GM12878 (cell line): ENCODE results near the gene SPATS2L. TPM values are rescaled to one million over a fixed set of nuclear protein-coding genes. Genes with fewer than 3 reads are reported as not detected.

Experiments used
- ATAC-seq: fragments of 200-7000 bp; cut with Tn5 transposase; 3 replicates; pipeline ENCODE4 v1.9.1; 2020; ENCODE audit warnings: mild to moderate bottlenecking, moderate library complexity
- BruUV-seq: library from RNA; stranded (reverse); fragments of 400-500 nt; replicated peaks from 2 replicates; lab custom pipeline; 2021; lab: Mats Ljungman, UMichigan
- CTCF ChIA-PET: fragments of 300-600 bp; sonication (Branson Sonifier 250); formaldehyde crosslinking; extraction: SDS; loops from one replicate; lab custom pipeline; 2021; ENCODE audit warnings: inconsistent platforms; lab: Yijun Ruan, JAX
- POLR2A ChIA-PET: fragments of 350-600 bp; formaldehyde crosslinking; extraction: SDS; loops from one replicate; lab custom pipeline; 2021; ENCODE audit warnings: inconsistent platforms; lab: Charles Lee
- RAD21 ChIA-PET: fragments of 300-600 bp; sonication (Branson Sonifier 250); formaldehyde crosslinking; loops from one replicate; lab custom pipeline; 2023; ENCODE audit warnings: antibody characterized with exemption; ENCODE audit not compliant: unreplicated experiment; lab: Charles Lee
- SMC1A ChIA-PET: fragments of 300-600 bp; sonication (Branson Sonifier 250); formaldehyde crosslinking; loops from one replicate; lab custom pipeline; 2023; ENCODE audit not compliant: unreplicated experiment, uncharacterized antibody; lab: Charles Lee
- DNase-seq: peaks from one replicate; pipeline ENCODE4 v3.0.0-alpha.2; 2011; ENCODE audit warnings: low read depth, low spot score
- FAIRE-seq: peaks from 3 replicates; lab custom pipeline; 2011; peaks lifted over from hg19 to GRCh38; lab: Jason Lieb, UNC
- H2AFZ ChIP-seq: 2 replicates; pipeline ENCODE4 v1.6.0; 2011; ENCODE audit warnings: low read depth, low read length, control low read depth; ENCODE audit not compliant: control insufficient read depth
- H3K27ac ChIP-seq: 2 replicates; pipeline ENCODE4 v1.5.1; 2011; ENCODE audit warnings: control low read depth; ENCODE audit not compliant: control insufficient read depth, insufficient read depth
- H3K27me3 ChIP-seq, 2 experiments: replicated peaks in 1 of 2; 2 replicates each; pipeline versions ENCODE4 v1.6.0 to v1.6.1; 2011; ENCODE audit warnings: low read length in 1 of 2; ENCODE audit not compliant: control insufficient read depth in 2 of 2, insufficient read depth in 2 of 2
- H3K36me3 ChIP-seq, 2 experiments: 2 replicates each; pipeline ENCODE4 v1.5.1; 2011; ENCODE audit warnings: low read length in 1 of 2; ENCODE audit not compliant: control insufficient read depth in 2 of 2, insufficient read depth in 2 of 2
- H3K4me1 ChIP-seq: 2 replicates; pipeline ENCODE4 v1.6.1; 2011; ENCODE audit warnings: mild to moderate bottlenecking, low read length, moderate library complexity, mixed read lengths; ENCODE audit not compliant: control insufficient read depth, insufficient read depth
- H3K4me2 ChIP-seq: 2 replicates; pipeline ENCODE4 v1.6.0; 2011; ENCODE audit warnings: control low read depth; ENCODE audit not compliant: control insufficient read depth, insufficient read depth
- H3K4me3 ChIP-seq: fragments of 200-600 bp; sonication (generic); 2 replicates; pipeline ENCODE4 v1.5.1; 2016
- H3K79me2 ChIP-seq: 2 replicates; pipeline ENCODE4 v1.6.0; 2011; ENCODE audit warnings: low read length; ENCODE audit not compliant: control insufficient read depth, insufficient read depth
- H3K9ac ChIP-seq: 2 replicates; pipeline ENCODE4 v1.8.0; 2011; ENCODE audit warnings: low read length, control low read depth, mixed read lengths; ENCODE audit not compliant: control insufficient read depth, insufficient read depth
- H3K9me3 ChIP-seq: replicated peaks from 3 replicates; pipeline ENCODE4 v1.5.1; 2011; ENCODE audit warnings: mild to moderate bottlenecking, low read length; ENCODE audit not compliant: control insufficient read depth, insufficient read depth
- H4K20me1 ChIP-seq: 2 replicates; pipeline ENCODE4 v1.6.0; 2011; ENCODE audit not compliant: control insufficient read depth, insufficient read depth
- CHD4 ChIP-seq: fragments of 200-600 bp; sonication (generic); IDR thresholded peaks from 2 replicates; pipeline ENCODE4 v1.6.1; 2016; ENCODE audit warnings: mild to moderate bottlenecking
- HDAC2 ChIP-seq: fragments of 200-600 bp; sonication (generic); IDR thresholded peaks from 2 replicates; pipeline ENCODE4 v1.6.1; 2017
- NR2C2 ChIP-seq: IDR thresholded peaks from 2 replicates; pipeline ENCODE4 v1.6.1; 2011; ENCODE audit warnings: borderline replicate concordance, low read depth; ENCODE audit not compliant: control insufficient read depth, insufficient read length
- SKIL ChIP-seq: fragments of 450-650 bp; IDR thresholded peaks from 2 replicates; pipeline ENCODE4 v1.6.1; 2017; ENCODE audit warnings: mild to moderate bottlenecking, low read depth, inconsistent platforms; ENCODE audit not compliant: poor library complexity, severe bottlenecking
- SPI1 ChIP-seq: IDR thresholded peaks from 2 replicates; pipeline ENCODE4 v1.6.1; 2011; ENCODE audit warnings: low read depth, mild to moderate bottlenecking, low read length, moderate library complexity, borderline replicate concordance; ENCODE audit not compliant: insufficient read depth
- SREBF1 ChIP-seq: IDR thresholded peaks from 2 replicates; pipeline ENCODE4 v1.6.1; 2012; ENCODE audit warnings: mild to moderate bottlenecking, low read length
- STAT3 ChIP-seq: IDR thresholded peaks from 2 replicates; pipeline ENCODE4 v1.6.1; 2011; ENCODE audit warnings: low read depth, low read length, improper control_type of control experiment
- TCF3 ChIP-seq: IDR thresholded peaks from 2 replicates; pipeline ENCODE4 v1.6.1; 2012; ENCODE audit warnings: low read depth, mild to moderate bottlenecking, low read length, borderline replicate concordance; ENCODE audit not compliant: insufficient read depth
- WGBS: methylation state at CpG from one replicate; pipeline ENCODE4 v1.1.6; 2016; ENCODE audit warnings: low lambda C conversion rate; ENCODE audit not compliant: insufficient replicate concordance, insufficient coverage; ENCODE audit errors: missing lambda C conversion rate; 5-methylcytosine and 5-hydroxymethylcytosine counted together
- in situ Hi-C: fragments of 300-500 bp; cut with MboI; formaldehyde crosslinking; loops from 9 replicates; pipeline ENCODE4 v1.14.3; 2018; ENCODE audit warnings: mixed read lengths
- intact Hi-C: fragments of 100-400 bp; cut with micrococcal nuclease; formaldehyde crosslinking; loops from one replicate; pipeline ENCODE4 v1.14.2; 2022; ENCODE audit not compliant: unreplicated experiment
- polyA plus RNA-seq, 11 experiments: library from polyadenylated mRNA; depleted of rRNA in 4 of 11; unstranded in 6 of 11; stranded (reverse) in 5 of 11; fragments of >200 nt; fragmentation: Nextera tagmentation in 4 of 11; fragmentation: Illumina TruSeq in 1 of 11; extraction: Ambion mirVana in 4 of 11; extraction: Trizol in 1 of 11; gene quantifications; 1 replicate in 1 of 11; 2 replicates in 10 of 11; pipeline versions ENCODE4 v1.2.1 to v1.2.3, GENCODE V29; 2011 to 2016; ENCODE audit warnings: inconsistent platforms in 2 of 11, missing spikeins in 2 of 11, low read depth in 1 of 11
- total RNA-seq, 4 experiments: library from RNA; depleted of rRNA in 3 of 4; stranded (reverse); fragments of >200 nt in 3 of 4; fragmentation: Illumina TruSeq in 1 of 4; extraction: Trizol in 1 of 4; gene quantifications; 2 replicates each; pipeline versions ENCODE4 v1.2.1 to v1.2.3, GENCODE V29; 2013 to 2021
- TF ChIP-seq, protein P1 (sequence below): fragments of 450-650 bp; IDR thresholded peaks from 2 replicates; pipeline ENCODE4 v1.6.1; 2017; ENCODE audit warnings: low read depth, mild to moderate bottlenecking, moderate library complexity
- TF ChIP-seq, protein P2 (sequence below): IDR thresholded peaks from 2 replicates; pipeline ENCODE4 v1.6.1; 2011; ENCODE audit warnings: mild to moderate bottlenecking, low read depth, low read length, moderate library complexity; ENCODE audit not compliant: insufficient replicate concordance
- TF ChIP-seq, protein P3 (sequence below): fragments of 150-350 bp; IDR thresholded peaks from 2 replicates; pipeline ENCODE4 v1.6.1; 2016; ENCODE audit warnings: low read depth, low read length

Gene SPATS2L
- total and polyA plus RNA-seq, 10 of the 15 experiments (the other 5 are each of a cell fraction or from before 2014, with no cell fraction given), result 5.2 to 30.0 (median 20.1) TPM

DNA sequence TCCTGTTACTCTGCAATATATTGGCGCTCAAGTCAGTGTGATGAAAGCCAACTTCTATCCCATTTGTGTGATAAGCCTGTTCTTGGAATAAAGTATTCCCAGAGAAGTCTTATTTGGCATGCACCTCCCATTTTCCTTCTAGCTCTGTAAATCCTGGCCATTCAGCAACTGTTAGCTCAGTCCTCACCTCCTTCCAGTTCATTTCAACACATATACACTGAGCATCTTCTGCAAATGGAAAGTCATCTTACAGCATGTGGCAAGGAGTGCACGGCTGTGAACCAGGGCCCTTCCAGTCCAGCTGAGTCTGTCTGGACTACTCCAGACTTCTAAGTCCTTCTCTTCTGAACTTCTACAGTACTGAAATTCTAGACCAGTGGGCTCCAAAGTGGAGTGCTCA lies 53.1 kb downstream of the SPATS2L start:
- no TSS peak for BruUV-seq
- H3K4me3 ChIP-seq, result no peak overlapping the region
- H3K27ac ChIP-seq, result no peak overlapping the region
- ATAC-seq (no peak), FAIRE-seq (no peak), DNase-seq (no peak)
- ChIA-PET CTCF (interaction anchor here (1.0 kb wide), 1 partner anchor 12 kb away, joined by 3 read pairs; no protein-coding TSS in a partner anchor), SMC1A (interaction anchor here (1.1 to 1.3 kb wide), 2 partner anchors 11 to 95 kb away, joined by 3 to 9 read pairs; no protein-coding TSS in a partner anchor), POLR2A (interaction anchor here (1.4 kb wide), 1 partner anchor 14 kb away, joined by 8 read pairs; no protein-coding TSS in a partner anchor), RAD21 (interaction anchor here (1.0 kb wide), 1 partner anchor 13 kb away, joined by 3 read pairs; no protein-coding TSS in a partner anchor)
- 70% methylated on average over 2 of the region's 2 CpGs for WGBS
- no peak overlapping the region for H2AFZ ChIP-seq
- H3K27me3 ChIP-seq, result no peaks in the 10 kb centered on the region
- no peaks in the 10 kb centered on the region for H4K20me1 ChIP-seq
- in situ Hi-C loops (no loop called here), intact Hi-C loops (no loop called here)
- no peaks in the 10 kb centered on the region for H3K4me1 ChIP-seq
- no peaks in the 10 kb centered on the region for H3K79me2 ChIP-seq
- H3K36me3 ChIP-seq, result no peaks in the 10 kb centered on the region
- H3K9ac ChIP-seq, result no peak overlapping the region
- H3K9me3 ChIP-seq, result no peaks in the 10 kb centered on the region
- no peak overlapping the region for H3K4me2 ChIP-seq
- TF ChIP-seq HDAC2 (no peak), TCF3 (no peak), STAT3 (no peak), SPI1 (no peak), CHD4 (no peak), SKIL (no peak), SREBF1 (no peak), NR2C2 (no peak)
- TF ChIP-seq, protein P1, sequence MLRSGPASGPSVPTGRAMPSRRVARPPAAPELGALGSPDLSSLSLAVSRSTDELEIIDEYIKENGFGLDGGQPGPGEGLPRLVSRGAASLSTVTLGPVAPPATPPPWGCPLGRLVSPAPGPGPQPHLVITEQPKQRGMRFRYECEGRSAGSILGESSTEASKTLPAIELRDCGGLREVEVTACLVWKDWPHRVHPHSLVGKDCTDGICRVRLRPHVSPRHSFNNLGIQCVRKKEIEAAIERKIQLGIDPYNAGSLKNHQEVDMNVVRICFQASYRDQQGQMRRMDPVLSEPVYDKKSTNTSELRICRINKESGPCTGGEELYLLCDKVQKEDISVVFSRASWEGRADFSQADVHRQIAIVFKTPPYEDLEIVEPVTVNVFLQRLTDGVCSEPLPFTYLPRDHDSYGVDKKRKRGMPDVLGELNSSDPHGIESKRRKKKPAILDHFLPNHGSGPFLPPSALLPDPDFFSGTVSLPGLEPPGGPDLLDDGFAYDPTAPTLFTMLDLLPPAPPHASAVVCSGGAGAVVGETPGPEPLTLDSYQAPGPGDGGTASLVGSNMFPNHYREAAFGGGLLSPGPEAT, result no peak
- TF ChIP-seq, protein P2, sequence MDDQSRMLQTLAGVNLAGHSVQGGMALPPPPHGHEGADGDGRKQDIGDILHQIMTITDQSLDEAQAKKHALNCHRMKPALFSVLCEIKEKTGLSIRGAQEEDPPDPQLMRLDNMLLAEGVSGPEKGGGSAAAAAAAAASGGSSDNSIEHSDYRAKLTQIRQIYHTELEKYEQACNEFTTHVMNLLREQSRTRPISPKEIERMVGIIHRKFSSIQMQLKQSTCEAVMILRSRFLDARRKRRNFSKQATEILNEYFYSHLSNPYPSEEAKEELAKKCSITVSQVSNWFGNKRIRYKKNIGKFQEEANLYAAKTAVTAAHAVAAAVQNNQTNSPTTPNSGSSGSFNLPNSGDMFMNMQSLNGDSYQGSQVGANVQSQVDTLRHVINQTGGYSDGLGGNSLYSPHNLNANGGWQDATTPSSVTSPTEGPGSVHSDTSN, result no peak
- TF ChIP-seq, protein P3, sequence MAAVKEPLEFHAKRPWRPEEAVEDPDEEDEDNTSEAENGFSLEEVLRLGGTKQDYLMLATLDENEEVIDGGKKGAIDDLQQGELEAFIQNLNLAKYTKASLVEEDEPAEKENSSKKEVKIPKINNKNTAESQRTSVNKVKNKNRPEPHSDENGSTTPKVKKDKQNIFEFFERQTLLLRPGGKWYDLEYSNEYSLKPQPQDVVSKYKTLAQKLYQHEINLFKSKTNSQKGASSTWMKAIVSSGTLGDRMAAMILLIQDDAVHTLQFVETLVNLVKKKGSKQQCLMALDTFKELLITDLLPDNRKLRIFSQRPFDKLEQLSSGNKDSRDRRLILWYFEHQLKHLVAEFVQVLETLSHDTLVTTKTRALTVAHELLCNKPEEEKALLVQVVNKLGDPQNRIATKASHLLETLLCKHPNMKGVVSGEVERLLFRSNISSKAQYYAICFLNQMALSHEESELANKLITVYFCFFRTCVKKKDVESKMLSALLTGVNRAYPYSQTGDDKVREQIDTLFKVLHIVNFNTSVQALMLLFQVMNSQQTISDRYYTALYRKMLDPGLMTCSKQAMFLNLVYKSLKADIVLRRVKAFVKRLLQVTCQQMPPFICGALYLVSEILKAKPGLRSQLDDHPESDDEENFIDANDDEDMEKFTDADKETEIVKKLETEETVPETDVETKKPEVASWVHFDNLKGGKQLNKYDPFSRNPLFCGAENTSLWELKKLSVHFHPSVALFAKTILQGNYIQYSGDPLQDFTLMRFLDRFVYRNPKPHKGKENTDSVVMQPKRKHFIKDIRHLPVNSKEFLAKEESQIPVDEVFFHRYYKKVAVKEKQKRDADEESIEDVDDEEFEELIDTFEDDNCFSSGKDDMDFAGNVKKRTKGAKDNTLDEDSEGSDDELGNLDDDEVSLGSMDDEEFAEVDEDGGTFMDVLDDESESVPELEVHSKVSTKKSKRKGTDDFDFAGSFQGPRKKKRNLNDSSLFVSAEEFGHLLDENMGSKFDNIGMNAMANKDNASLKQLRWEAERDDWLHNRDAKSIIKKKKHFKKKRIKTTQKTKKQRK, result no peak
